Effector memory CD4-positive, alpha-beta T cell (primary cell): Measurements from ENCODE around the gene RCAN1.
"Not testable (repeated sequence)": the region's sequence is repeated elsewhere in the genome, so short reads cannot be mapped to it uniquely, and the experiment has no call there.

ENCODE experiments used
- DNase-seq, 3 donors: peaks; one replicate each; pipeline ENCODE4 v3.0.0-alpha.2; 2020
- H3K27ac ChIP-seq: 2 replicates; pipeline ENCODE4 v1.7.0; 2013; ENCODE audit warnings: mild to moderate bottlenecking, low read length, moderate library complexity; ENCODE audit not compliant: insufficient read depth, poor library complexity, severe bottlenecking
- H3K27me3 ChIP-seq: replicated peaks from 2 replicates; pipeline ENCODE4 v1.7.0; 2013; ENCODE audit warnings: mild to moderate bottlenecking, low read length; ENCODE audit not compliant: insufficient read depth, control insufficient read depth, poor library complexity, severe bottlenecking
- H3K36me3 ChIP-seq: 2 replicates; pipeline ENCODE4 v1.7.0; 2013; ENCODE audit warnings: mild to moderate bottlenecking, low read length, moderate library complexity; ENCODE audit not compliant: control insufficient read depth, insufficient read depth
- H3K4me1 ChIP-seq: 2 replicates; pipeline ENCODE4 v1.7.0; 2013; ENCODE audit warnings: low read length, mild to moderate bottlenecking; ENCODE audit not compliant: control insufficient read depth, insufficient read depth, poor library complexity, severe bottlenecking
- H3K4me3 ChIP-seq: 2 replicates; pipeline ENCODE4 v1.7.0; 2013; ENCODE audit warnings: low read length, low read depth, mild to moderate bottlenecking; ENCODE audit not compliant: insufficient read depth, poor library complexity, severe bottlenecking
- H3K9me3 ChIP-seq: 2 replicates; pipeline ENCODE4 v1.7.0; 2013; ENCODE audit warnings: mild to moderate bottlenecking, low read length, moderate library complexity; ENCODE audit not compliant: control insufficient read depth

RCAN1 gene

GRCh38 chr21:34612056-34612455 is 2.9 kb downstream of the RCAN1 start:
- DNase-seq = no peak
- no peak overlapping the region for H3K27ac ChIP-seq
- H3K36me3 ChIP-seq = no peaks in the 10 kb centered on the region
- H3K4me1 ChIP-seq = peaks cover 9% of the 10 kb centered on the region
- H3K9me3 ChIP-seq = no peaks in the 10 kb centered on the region
- H3K27me3 ChIP-seq = no peaks in the 10 kb centered on the region
- no peak overlapping the region for H3K4me3 ChIP-seq

DNA sequence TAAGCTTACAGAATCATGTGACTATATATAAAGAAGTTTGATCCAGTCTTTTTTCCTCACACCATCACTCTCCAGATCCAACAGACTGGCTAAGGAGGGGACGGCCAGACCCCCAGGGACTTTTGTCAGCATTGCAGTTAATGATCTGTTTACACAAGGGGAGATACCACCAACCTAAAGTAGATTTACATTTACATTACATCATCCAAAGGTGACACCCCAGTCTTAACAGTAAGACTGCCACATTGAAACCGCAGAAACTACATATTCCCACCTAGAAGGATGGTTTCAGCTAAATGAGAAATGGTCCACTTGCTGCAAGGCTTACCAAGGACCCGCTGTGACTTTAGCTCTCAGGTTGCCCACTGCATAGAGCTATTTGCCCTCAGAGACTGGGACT is 3.4 kb downstream of the RCAN1 start:
- H3K27me3 ChIP-seq = no peaks in the 10 kb centered on the region
- H3K36me3 ChIP-seq = no peaks in the 10 kb centered on the region
- no peaks in the 10 kb centered on the region for H3K9me3 ChIP-seq
- no peak overlapping the region for H3K4me3 ChIP-seq
- DNase-seq = no peak
- peaks cover 9% of the 10 kb centered on the region for H3K4me1 ChIP-seq
- no peak overlapping the region for H3K27ac ChIP-seq

- H3K4me3 ChIP-seq = no peak overlapping the region
- no peak overlapping the region for H3K27ac ChIP-seq
- peaks cover 9% of the 10 kb centered on the region for H3K4me1 ChIP-seq
- H3K36me3 ChIP-seq = no peaks in the 10 kb centered on the region
- DNase-seq = no peak
- no peaks in the 10 kb centered on the region for H3K9me3 ChIP-seq
- no peaks in the 10 kb centered on the region for H3K27me3 ChIP-seq
These were observed 4.9 kb downstream of the RCAN1 start for GRCh38 chr21:34609933-34610549.

DNA sequence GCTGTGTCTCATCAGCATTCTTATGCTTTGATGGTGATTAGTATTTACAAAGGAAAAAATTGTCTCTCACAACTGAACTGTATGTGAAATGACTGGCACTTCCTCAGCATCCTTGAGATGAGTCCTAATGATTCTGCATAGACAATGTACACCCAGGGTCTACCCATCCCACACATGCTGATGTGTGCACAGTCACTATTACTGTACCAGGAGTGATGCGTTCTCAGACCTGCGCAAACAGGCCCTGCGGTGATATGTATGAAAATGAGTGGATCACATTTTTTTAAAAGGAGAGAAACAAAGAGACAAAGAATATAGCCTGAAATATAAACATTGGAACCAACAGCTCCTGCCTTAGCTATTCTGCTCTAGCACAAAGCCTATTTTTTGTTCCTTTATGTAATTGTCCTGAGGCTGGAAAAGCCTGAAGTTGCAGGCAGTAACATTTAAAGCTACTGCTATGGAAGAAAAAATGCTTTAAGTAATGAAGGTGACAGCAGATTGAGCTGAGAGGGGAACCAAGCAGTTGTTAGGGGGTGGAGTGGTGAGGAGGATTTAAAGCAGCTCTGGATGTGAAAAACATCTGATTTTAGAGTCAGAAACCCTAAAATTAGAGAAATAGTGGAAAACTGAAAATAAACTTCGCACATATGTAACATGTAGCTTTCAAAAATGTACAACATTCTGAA is 5.5 kb downstream of the RCAN1 start:
- H3K4me1 ChIP-seq = peaks cover 8% of the 10 kb centered on the region
- no peak overlapping the region for H3K4me3 ChIP-seq
- no peak overlapping the region for H3K27ac ChIP-seq
- no peak for DNase-seq
- no peaks in the 10 kb centered on the region for H3K9me3 ChIP-seq
- H3K27me3 ChIP-seq = no peaks in the 10 kb centered on the region
- H3K36me3 ChIP-seq = no peaks in the 10 kb centered on the region

- H3K36me3 ChIP-seq, H3K27me3 ChIP-seq, H3K27ac ChIP-seq, H3K9me3 ChIP-seq, H3K4me3 ChIP-seq, H3K4me1 ChIP-seq, DNase-seq: not testable (repeated sequence)
These were observed 7.5 kb downstream of the RCAN1 start for GRCh38 chr21:34607376-34607775.

GRCh38 chr21:34606621-34607020 is 8.3 kb downstream of the RCAN1 start:
- Histone ChIP-seq H3K27me3 (no peaks in the 10 kb centered on the region), H3K4me1 (no peaks in the 10 kb centered on the region), H3K27ac (no peak overlapping the region), H3K9me3 (no peaks in the 10 kb centered on the region), H3K4me3 (no peak overlapping the region), H3K36me3 (no peaks in the 10 kb centered on the region)
- DNase-seq = no peak

GRCh38 chr21:34606051-34606450 is 8.9 kb downstream of the RCAN1 start:
- H3K36me3 ChIP-seq = no peaks in the 10 kb centered on the region
- no peak overlapping the region for H3K4me3 ChIP-seq
- DNase-seq = no peak

GRCh38 chr21:34604956-34605355 is 10.0 kb downstream of the RCAN1 start:
- not testable (repeated sequence) for H3K4me3 ChIP-seq, H3K36me3 ChIP-seq, H3K27ac ChIP-seq, DNase-seq, H3K4me1 ChIP-seq, H3K27me3 ChIP-seq, H3K9me3 ChIP-seq

More at GRCh38 chr21:34606051-34606450, 8.9 kb downstream of the RCAN1 start:
- H3K9me3 ChIP-seq = no peaks in the 10 kb centered on the region
- H3K27ac ChIP-seq = no peak overlapping the region
- no peaks in the 10 kb centered on the region for H3K4me1 ChIP-seq
- no peaks in the 10 kb centered on the region for H3K27me3 ChIP-seq

GRCh38 chr21:34604556-34604955 is 10.4 kb downstream of the RCAN1 start:
- no peaks in the 10 kb centered on the region for H3K27me3 ChIP-seq
- H3K4me1 ChIP-seq = no peaks in the 10 kb centered on the region
- no peak overlapping the region for H3K4me3 ChIP-seq
- DNase-seq = no peak
- no peaks in the 10 kb centered on the region for H3K9me3 ChIP-seq
- no peaks in the 10 kb centered on the region for H3K36me3 ChIP-seq
- no peak overlapping the region for H3K27ac ChIP-seq

- H3K36me3 ChIP-seq = no peaks in the 10 kb centered on the region
These were observed 11.2 kb downstream of the RCAN1 start for GRCh38 chr21:34603710-34604057.

More at GRCh38 chr21:34603710-34604057, 11.2 kb downstream of the RCAN1 start:
- no peaks in the 10 kb centered on the region for H3K4me1 ChIP-seq
- no peak overlapping the region for H3K4me3 ChIP-seq
- H3K9me3 ChIP-seq = no peaks in the 10 kb centered on the region
- no peak overlapping the region for H3K27ac ChIP-seq
- no peaks in the 10 kb centered on the region for H3K27me3 ChIP-seq
- DNase-seq = no peak
